Stimulated activated CD8-positive, alpha-beta memory T cell treated with anti-CD3 and anti-CD28 coated beads, Interleukin-12 subunit alpha, Interleukin-12 subunit beta, amount 100 ng/mL, for 24 hours (primary cell): ENCODE data around the gene FAM241B.

ENCODE experiments used
- DNase-seq: peaks from one replicate; pipeline ENCODE4 v3.0.0-alpha.2; 2020; ENCODE audit errors: extremely low read depth

Gene FAM241B

DNA sequence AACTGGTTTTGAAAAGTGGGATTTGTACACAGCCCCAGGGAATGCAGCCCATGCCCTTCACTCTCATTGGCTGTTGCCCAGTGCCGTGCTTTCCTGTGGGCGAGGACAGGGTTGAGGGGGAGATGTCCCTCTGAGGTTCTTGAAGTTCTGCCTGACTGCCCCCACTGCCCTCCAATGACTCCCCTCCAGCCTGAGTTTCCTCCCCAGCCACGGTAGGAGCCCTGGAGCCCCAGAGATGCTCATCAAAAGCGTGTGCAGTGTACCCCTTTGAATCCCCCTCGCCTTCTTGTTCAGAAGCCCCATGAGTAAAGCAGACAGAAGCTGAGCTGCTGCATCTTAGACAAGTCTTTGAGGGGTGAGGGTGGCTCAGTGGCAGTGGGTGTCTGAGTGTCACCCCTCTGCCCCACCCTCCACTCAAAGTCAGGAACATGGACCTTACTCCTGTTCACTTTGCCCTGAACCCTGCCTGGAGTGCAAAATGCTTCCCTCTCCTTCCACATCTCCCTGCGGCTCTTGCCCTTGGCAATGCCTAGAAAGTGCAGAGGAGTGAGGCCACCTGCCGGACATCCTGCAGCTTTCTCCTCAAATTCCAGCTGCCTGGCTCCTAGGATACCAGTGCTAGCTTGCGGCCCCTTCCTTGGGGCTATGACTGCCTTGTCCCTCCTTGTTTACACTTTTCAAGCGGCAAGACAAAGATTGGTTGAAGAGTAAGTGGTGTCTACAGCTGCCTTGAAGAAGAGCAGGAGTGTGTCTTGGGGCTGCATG is 19.9 kb downstream of the FAM241B start:
- DNase-seq: no peak

DNA sequence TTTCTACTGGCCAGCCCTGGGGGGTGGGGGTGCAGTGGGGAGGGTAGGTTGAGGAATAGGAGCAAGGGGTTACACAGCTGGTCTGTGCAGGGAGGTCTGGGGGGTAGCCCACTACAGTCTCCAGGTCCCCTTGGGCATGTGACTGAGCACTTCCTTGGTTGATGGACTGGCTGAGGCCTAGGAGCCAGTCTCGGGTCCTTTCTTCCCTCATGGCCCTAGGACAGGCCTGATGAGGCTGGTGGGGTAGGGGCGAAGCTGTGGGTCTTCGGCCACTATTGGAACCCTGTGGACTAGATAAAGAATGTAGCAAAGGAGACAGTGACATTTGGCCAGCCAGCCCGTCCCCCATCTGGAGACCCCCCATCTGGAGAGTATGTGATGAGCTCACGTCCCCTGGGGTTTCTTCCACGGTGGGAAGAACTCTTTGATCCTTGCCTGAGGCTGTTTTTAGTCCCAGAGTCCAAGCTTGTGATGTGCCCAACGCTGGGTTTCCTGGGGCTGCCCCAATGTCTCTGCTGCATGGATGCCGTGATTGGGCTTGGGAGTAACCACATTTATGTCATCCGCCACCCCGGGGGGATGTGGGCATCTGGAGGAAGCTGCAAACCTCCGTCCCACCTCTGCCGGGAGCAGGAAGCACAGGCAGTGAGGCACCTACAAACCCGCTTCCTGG is 20.7 kb downstream of the FAM241B start:
- no peak for DNase-seq

DNA sequence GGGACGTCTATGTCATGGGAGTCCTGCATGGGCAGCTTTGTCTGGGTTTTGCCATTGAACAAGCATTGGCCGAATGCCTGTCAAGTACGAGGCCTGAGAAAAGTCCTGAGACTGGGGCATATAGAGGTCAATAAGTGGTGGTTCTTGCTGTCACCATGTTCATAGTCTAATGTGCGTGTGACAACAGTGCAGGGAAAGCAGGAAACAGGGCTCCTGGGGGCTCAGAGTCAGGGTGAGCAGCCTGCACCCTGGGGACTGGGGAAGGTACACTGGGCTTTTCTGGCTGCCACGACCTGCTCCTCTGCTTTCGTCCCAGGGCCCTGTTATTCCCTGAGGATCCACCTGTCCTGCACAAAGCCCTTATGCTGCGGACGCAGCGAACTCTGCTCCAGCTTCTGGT is 21.3 kb downstream of the FAM241B start:
- no peak for DNase-seq

DNA sequence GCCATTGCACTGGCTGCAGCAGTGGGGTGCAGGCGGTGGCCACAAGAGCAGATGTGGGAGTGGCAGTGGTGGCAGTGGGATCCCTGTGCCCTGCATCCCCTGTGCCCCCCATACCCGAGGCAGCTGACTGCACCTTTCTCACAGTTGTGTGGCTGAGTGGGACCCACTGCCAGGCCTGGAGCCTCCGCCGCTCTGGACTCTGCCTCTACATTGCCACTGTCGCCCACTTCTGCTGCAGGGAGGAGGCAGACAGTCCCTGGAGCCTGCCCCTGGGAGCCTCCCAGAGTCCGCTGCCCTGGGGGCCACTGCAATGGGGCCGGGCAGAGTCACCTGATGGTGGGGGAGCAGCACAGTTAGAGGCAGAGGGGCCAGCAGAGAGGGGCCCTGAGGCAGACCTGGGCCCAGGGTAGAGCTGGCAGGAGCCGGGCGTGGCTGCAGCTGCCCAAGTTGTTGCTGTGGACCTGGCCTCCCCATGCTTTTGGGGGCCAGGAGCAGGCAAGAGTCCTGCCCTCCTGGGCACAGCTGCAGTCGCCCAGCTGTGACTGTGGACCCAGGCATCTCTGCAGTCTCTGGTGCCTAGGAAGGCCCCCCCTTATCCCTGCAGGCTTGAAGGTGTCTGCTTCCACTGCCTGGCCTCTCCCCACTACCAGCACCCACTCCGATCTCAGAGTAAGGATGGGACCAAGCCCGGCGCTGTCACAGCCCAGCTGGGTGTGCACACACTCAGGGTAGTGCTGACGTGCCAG is 22.2 kb downstream of the FAM241B start:
- no peak for DNase-seq

DNA sequence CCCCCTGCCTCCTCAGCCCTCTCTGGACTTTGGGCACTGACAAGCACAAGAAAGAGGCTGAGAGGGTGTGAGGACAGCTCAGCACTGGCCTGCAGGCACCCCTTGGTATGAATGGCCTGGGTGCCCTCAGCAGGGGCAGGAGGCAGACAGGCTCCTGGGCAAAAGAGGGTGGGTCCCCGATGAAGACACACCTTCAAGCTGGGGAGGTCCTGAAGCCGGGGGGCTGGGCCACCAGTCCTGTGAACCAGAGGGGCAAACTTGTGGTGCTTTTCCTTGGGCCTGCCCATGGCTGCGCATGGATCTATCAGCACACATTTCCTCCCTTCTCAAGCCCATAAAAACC is 22.8 kb downstream of the FAM241B start:
- no peak for DNase-seq

DNA sequence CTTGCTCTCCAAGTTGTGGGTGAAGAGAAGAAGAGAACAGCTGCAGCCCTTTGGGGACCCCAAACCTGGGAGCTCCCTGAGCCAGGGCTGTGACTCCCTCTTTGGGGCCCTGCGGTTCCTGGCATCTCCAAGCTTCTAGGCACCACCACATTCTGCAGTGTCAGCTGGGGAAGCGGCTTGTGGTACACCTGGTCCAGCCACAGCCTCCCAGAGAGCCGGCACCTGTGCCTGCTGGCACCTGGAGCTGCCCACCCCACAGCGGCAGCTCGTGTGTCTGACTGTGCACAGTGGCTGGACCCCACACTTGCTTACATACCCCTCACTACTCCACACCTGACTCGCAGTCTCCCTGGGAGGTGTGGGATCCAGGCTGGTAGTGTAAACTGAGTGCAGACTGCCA is 23.5 kb downstream of the FAM241B start:
- DNase-seq: no peak

DNA sequence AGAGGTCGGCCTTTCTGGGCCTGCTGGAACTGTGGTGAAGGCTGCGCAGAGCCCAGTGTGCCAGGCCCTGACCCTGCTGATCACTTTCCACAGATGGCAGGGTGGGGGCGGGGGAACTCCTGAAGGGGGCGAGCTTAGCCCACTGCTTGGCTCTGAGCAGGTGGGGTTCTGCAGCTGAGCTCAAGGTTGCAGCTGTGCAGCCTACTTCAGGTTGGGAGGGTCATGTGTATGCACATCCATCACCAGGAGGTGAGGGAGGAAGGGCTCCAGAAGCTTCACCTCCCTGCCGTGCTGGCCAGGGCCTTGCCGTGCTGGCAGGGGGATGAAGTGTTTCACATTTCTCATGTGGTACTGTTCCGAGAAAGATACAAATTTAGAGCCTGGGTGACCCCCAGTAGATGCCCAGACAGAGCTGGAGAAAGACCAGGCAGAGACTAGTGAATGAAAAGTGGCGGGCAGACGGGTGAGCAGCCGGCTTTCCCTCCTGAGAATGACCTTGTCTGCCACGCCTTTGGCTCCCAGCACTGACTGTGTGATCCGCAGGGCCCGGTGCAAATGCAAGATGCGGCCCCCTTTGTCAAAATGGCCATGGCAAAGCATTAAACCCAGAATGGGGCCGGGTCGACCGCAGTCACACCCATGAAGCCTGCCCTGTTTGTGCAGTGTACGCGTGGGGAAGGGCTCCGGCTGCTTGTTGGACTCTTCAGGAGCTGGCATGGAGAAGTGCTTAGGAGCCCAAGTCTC is 25.2 kb downstream of the FAM241B start:
- no peak for DNase-seq

DNA sequence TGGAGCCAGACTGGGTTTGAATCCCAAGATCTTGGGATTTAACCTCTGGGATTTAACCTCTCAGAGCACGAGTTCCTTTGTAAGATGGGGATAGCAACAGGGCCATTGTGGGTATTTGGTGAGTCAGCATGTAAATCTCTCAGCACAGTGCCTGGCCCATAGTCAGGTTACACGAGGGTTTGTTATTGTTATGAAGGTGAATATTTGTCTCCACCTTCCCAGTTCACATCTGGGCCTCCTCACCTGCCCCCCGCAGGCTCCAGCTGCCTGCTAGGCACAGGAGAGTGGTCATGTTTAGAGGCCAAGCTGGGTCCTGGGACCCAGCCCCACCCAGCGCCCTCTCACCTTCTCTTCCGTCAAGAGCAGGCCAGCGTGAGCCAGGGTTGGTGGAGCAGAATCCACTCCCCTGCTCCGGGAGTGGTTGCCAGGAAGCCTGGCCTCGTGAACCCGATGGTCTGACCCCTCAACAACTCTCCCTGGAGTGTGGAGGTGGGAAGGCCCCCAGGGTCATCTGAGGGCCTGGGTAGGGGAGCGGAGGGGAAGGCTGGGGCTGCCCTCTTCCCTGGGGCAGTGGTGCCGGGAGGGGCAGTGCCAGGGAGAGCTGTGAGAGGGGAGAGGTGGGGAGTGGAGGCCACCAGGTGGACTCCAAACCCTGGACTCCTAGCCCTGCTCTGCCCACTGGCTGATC is 26.0 kb downstream of the FAM241B start:
- no peak for DNase-seq

DNA sequence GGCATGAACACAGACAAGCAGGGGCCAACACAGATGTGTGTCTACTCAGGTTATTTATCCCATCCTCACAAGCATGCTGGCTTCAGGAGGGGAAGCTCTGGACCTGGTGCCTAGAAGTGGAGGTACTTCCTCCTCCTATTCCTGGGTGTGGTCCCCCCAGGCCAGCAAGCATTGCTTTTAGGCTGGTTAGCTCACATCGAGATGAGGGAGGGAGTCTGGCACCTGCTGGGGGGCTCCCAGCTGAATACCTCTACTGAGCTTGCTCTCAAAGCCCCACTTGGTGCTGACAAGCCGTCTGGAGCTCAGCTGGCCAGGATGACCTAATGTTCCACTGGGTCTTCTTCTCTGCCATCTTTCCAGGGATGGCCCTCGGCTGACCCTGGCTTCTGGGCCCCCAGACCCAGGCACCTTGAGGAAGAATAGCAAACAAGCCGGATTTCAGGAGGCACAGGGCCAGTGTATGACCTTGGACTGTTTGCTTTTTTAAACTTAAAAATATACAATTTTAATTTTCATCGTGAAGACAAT is 26.8 kb downstream of the FAM241B start:
- DNase-seq: no peak

DNA sequence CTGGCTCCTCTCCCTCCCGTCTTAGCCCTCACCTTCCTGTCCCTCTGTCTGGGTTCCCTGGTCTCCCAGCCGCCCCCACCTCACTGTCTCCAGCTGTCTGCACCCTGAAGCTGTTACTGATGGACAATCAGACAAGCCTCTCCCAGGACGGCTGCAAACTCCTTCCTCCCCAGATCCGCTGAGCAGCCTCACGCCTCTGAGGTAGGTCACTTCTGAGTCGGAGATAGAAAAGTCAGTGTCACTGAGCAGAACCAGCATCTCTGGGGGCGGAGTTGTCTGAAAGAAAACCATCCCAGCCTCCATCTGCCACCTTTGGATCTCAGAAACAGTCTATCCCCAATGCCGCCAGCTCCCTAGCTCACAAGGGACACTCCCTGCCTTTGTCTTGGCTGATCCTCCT is 27.4 kb downstream of the FAM241B start:
- DNase-seq: no peak

DNA sequence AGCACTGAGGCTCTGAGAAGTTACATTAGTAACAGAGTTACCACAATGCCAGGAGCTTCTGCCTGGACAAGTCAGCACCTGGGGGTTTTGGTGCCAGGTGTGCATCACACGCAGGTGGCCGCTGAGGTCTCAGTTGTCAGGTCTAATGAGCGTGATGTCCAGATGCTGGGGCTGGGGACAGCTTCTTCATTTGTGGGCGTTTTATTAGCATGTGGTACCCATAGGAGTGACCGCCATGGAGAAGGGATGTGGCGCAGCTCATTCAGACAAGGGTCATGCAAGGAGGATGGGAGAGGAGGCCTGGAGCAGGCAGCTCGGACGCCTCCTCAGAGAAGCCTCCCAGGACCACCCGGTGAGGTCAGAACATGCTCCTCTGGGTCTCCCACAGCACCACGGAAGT is 27.8 kb downstream of the FAM241B start:
- DNase-seq: no peak

DNA sequence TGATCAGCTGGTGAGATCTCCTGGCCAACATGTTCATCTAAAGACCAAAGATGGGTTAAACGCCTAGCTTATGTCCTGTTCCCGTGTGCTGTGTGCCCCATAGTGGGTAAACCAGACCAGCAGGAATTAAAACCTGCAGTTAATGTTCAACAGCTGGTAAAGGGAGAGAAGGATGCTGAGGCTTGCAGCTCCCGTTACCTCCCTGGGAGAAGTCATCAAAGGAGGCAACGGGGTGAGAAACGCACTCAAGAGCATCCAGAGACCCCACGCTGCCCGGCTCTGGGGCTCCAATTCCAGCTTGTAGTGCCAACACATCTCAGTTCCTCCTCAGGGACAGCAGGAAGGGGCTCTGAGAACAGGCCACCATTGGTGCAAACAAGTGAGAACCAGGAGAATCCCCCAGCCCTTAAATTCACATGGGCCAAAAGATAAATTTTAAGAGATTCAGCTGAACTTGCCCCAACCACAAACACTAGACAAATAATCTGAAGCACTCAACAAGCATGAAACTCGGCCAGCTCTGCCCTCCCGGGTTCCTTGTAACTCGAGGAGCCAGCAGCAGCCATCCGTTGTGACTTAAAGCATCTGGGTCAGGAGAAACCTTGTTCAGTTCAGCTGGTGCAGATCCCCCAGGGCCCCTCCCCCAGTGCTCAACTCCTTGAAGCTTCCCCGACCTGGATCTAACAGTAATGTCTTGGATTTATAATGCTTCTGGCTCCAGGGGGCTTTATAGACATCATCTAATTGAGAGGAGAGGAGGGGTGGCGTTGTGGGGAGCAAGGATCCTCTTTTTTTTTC is 29.4 kb downstream of the FAM241B start:
- no peak for DNase-seq

DNA sequence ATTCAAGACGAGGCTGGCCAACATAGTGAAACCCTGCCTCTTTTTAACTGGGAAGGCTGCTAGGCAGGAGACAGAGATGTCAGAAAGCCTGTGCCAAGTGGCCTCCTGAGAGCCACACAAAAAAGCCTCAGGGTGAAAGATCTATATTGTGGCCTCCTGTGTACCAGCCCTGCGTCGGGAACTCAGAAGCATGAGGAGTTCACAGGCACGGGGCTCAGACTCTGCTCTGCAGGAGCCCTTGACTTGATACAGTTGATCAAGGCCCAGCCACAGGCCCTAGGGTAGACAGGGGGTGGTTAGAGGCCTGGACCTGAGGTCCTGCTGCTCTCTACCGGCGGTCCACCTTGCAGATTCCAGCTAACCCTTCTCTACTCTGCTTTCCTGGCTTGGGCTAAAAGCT is 30.2 kb downstream of the FAM241B start:
- DNase-seq: no peak

DNA sequence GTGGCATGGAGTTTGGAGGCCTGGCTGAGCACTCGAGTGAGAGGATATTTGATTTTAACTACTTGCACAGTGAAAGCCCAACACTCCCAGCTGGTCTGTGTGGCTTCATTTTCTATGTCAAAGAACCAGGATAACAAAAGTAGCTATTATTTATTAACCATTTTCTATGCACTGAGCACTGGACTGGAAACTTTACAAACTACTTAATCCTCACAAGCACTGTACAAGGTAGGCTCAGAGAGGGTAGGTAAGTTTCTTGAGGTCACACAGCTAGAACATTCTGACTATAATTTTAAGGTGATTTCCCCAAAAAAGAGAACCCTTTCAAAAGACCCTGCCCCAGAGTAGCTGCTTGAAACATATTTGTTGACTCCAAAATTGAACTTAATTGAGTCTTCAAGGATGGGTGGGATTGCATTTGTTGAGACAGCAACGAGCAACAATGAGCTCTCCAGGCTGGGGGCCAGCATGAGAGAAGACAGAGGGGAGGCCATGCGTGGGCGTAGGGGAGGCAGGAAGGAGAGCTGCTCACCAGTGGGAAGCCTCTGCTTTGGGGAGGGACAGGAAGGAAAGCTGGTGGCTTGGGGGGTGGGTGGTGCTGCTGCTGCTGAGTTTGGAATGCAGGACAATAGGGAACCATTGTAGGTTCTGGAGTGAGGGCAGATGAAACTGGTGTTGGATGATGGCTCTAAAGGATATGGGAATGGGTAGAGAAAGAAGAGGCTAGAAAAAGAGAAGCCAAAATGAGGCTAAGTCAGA is 31.5 kb downstream of the FAM241B start:
- DNase-seq: no peak

DNA sequence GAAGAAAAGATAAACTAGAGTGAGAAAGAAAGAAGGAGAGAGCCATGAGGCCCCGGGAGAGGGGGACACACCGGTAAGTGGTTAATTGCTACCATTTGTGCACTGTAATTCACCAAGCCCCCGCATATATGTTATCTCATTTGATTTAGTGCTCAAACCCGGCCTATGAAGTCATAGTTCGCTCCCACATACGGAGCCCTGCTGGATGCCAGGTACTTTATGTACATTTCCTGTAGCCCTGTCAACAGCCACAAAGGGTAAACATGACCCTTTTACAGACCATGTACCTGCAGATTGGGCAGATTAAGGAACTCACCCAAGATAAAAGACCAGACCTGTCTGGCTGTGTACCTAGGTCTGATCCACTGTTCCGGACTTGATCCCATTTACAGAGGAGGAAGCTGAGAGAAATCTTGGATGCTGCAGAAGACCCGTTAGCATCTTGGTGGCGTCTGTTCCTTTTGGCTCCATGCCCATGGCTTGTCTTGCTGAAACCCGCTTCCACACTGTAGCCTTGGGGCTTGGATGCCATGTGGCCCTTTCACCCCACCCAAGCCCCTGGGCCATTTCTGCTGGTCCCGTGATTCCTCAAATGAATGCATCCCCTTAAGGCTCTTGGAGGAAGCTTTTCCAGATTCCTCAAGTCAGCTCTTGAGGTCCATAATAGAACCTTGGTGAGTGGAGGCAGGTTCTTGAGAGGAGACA is 32.3 kb downstream of the FAM241B start:
- DNase-seq: no peak

DNA sequence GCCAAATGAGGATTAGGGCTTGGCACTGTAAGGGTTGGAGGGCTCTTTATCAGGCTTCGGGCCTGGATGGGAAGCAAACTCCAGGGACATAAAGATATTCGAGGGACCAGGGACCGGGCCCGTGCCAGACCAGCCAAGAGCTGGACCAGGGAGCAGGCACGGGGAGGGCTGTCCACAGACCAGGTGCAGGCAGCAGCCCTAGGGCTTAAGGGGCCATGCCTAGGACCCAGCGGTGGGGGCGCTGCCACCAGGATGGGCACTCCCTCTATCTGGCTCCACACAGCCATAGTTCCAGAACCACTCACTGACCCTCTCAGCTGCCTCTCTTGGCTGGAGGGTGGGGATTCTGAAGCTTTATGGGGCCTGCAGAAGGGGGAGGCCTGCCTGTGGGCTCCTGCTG is 32.9 kb downstream of the FAM241B start:
- DNase-seq: no peak

DNA sequence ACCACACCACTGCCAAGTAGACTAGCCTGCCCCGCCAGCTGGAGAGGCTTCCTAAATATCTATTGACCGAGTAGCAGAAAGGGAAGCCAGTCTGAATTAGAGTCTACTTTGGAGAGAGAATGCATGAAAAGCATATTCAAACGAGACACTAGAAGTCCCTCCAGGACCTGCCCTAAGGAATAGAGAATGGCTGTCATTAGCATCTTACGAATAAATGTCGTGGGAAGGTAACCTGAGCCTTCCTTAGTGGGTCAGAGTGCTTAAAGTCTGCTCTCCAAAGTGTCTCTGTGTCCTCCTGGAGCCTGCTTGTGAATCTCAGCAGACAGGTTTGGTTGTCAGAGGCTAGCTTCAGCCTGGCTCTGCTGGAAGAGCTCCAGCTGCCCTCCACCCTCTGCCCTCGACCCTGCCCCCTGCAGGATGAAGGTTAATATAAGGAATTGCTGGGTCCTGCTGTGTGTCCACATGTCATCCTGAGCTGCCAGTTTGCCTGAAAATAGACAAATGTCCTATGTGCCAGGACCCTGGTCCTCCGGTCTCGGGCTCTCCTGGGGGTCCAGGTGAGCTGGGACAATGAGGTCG is 33.4 kb downstream of the FAM241B start:
- DNase-seq: no peak

DNA sequence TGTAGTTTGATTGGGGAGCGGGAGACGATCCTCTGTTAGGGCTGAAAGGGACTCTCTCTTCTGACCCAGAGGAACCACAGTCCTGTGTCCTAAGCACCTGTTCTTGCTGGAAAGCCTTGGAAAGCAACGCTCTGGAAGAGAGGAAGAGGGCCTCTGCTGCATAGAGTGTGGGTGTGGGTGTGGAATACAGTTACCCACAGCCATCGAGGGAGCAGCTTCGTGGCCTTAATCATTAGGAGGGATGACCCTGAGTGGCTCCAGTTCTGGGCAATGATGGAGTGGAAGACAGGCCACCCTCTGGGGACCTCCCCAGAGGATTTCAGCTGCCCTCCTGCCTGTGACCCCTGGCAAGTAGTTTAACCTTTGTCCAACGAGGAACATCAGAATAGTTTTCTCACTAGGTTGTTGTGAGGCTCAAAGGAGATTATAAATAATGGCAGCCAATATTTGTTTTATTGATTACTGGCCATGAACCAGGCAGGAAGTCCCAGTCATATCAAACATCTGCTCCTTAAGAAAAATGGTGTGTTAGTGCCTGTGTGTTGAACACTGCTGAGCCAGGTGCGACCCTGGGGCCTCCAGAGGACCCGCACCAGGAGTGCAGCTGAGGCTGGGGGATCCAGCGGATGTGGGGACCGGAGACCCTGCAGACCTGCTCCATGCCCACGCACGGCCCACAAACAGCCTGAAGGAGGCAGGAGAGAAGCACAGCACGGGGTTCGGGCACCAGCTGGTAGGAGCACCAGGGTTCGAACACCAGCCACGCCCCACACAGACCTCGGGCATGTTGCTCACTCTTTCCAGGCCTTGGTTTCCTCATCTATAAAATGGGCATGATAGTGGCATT is 35.6 kb downstream of the FAM241B start:
- DNase-seq: no peak
